Measurements from ENCODE around the gene SLITRK3. TPM values are rescaled to one million over a fixed set of nuclear protein-coding genes. Genes with fewer than 3 reads are reported as not detected.

SLITRK3 gene
- total and polyA plus RNA-seq, 2 experiments from 2014 or later = 1.2 to 1.7 TPM

DNA sequence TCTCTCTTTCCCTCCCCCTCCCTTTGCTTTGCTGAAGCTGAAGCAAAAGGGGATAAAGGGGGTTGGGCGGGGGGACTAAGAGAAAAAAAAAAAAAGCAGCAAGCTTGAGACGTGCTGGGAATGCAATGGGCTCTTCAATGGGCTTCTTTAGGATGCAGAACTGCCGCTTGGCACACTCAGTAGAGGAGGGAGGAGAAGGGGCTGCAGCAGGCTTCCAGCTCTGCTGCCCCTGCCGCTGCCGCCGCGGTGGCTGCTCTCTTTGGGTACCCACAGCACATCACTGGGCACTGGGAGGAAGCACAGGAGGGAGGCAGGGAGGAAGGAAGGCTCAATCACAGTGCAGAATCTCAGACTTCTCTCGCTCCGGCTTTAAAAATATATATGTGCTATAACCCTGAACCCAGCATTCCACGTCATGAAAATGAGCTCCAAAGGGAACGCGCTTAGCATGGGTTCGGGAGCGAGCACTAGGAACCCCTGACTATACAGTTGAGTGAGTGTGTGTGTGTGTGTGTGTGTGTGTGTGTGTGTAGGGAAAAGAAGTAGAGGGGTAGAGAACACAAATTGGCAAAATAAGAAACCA, 3.5 kb downstream of the SLITRK3 start:
- Histone ChIP-seq H2AFZ (peak overlapping the region; percentile 94), H3K36me3 (ENCODE audit: insufficient read depth) (no peaks in the 10 kb centered on the region), H3K79me2 (replicated peaks; ENCODE audit: insufficient read depth) (no peaks in the 10 kb centered on the region), H3K9me2 (ENCODE audit: insufficient read depth) (0 out of 2 replicates have a peak, but pooled peaks cover 4% of the 10 kb centered on the region), H3K4me2 (peak overlapping the region; percentile 98), H3K27ac (ENCODE audit: low read depth) (peak overlapping the region; percentile 76; the same call in 1 of the 2 replicates), H4K20me1 (replicated peaks; ENCODE audit: insufficient read depth) (no peaks in the 10 kb centered on the region), H3F3A (replicated peaks; ENCODE audit: low read depth) (peaks cover 4% of the 10 kb centered on the region; the same call in 1 of the 2 replicates), H3K4me3 (peak overlapping the region; percentile 81), H3K4me1 (ENCODE audit: insufficient read depth) (peaks cover 20% of the 10 kb centered on the region), H3K27me3 (ENCODE audit: insufficient read depth) (peaks cover 39% of the 10 kb centered on the region)
- H3K4me3 Mint-ChIP-seq = peak overlapping the region; percentile 84
- peaks cover 47% of the 10 kb centered on the region for H3K27me3 Mint-ChIP-seq (ENCODE audit: insufficient read depth, low read depth, poor library complexity)
- H3K36me3 Mint-ChIP-seq (ENCODE audit: low read depth) = peaks cover 10% of the 10 kb centered on the region; the same call in 1 of the 3 replicates
- H3K4me1 Mint-ChIP-seq = peaks cover 24% of the 10 kb centered on the region
- H3K9me3 Mint-ChIP-seq = no peaks in the 10 kb centered on the region
- DNase-seq (ENCODE audit: low spot score) = peak; percentile 87
- peak overlapping the region; percentile 96 for H3K27ac Mint-ChIP-seq
- ATAC-seq = peak; percentile 74
- TF ChIP-seq CREB1 (CRISPR knock-in tag; IDR thresholded peaks at IDR 0.05; ENCODE audit: low read depth) (peak; percentile 29; the same call in 1 of the 2 replicates), REST (IDR thresholded peaks at IDR 0.05; ENCODE audit: unreplicated experiment) (no peak), EZH2 (IDR thresholded peaks at IDR 0.05; ENCODE audit: low read depth, unreplicated experiment) (no peak), ZNF114 (CRISPR knock-in tag; IDR thresholded peaks at IDR 0.05) (no peak), NANOG (IDR thresholded peaks at IDR 0.05; ENCODE audit: borderline replicate concordance) (peak; percentile 76; the same call in 1 of the 2 replicates), EZH2phosphoT487 (IDR thresholded peaks at IDR 0.05; ENCODE audit: unreplicated experiment) (no peak), ETS1 (IDR thresholded peaks at IDR 0.05) (no peak), STAT1 (IDR thresholded peaks at IDR 0.05; ENCODE audit: unreplicated experiment) (no peak)
- TF ChIP-seq, protein P1, sequence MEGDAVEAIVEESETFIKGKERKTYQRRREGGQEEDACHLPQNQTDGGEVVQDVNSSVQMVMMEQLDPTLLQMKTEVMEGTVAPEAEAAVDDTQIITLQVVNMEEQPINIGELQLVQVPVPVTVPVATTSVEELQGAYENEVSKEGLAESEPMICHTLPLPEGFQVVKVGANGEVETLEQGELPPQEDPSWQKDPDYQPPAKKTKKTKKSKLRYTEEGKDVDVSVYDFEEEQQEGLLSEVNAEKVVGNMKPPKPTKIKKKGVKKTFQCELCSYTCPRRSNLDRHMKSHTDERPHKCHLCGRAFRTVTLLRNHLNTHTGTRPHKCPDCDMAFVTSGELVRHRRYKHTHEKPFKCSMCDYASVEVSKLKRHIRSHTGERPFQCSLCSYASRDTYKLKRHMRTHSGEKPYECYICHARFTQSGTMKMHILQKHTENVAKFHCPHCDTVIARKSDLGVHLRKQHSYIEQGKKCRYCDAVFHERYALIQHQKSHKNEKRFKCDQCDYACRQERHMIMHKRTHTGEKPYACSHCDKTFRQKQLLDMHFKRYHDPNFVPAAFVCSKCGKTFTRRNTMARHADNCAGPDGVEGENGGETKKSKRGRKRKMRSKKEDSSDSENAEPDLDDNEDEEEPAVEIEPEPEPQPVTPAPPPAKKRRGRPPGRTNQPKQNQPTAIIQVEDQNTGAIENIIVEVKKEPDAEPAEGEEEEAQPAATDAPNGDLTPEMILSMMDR (conservative IDR thresholded peaks at IDR 0.05; ENCODE audit: low read depth in 2 of 2) = no peak
- TF ChIP-seq, protein P2, sequence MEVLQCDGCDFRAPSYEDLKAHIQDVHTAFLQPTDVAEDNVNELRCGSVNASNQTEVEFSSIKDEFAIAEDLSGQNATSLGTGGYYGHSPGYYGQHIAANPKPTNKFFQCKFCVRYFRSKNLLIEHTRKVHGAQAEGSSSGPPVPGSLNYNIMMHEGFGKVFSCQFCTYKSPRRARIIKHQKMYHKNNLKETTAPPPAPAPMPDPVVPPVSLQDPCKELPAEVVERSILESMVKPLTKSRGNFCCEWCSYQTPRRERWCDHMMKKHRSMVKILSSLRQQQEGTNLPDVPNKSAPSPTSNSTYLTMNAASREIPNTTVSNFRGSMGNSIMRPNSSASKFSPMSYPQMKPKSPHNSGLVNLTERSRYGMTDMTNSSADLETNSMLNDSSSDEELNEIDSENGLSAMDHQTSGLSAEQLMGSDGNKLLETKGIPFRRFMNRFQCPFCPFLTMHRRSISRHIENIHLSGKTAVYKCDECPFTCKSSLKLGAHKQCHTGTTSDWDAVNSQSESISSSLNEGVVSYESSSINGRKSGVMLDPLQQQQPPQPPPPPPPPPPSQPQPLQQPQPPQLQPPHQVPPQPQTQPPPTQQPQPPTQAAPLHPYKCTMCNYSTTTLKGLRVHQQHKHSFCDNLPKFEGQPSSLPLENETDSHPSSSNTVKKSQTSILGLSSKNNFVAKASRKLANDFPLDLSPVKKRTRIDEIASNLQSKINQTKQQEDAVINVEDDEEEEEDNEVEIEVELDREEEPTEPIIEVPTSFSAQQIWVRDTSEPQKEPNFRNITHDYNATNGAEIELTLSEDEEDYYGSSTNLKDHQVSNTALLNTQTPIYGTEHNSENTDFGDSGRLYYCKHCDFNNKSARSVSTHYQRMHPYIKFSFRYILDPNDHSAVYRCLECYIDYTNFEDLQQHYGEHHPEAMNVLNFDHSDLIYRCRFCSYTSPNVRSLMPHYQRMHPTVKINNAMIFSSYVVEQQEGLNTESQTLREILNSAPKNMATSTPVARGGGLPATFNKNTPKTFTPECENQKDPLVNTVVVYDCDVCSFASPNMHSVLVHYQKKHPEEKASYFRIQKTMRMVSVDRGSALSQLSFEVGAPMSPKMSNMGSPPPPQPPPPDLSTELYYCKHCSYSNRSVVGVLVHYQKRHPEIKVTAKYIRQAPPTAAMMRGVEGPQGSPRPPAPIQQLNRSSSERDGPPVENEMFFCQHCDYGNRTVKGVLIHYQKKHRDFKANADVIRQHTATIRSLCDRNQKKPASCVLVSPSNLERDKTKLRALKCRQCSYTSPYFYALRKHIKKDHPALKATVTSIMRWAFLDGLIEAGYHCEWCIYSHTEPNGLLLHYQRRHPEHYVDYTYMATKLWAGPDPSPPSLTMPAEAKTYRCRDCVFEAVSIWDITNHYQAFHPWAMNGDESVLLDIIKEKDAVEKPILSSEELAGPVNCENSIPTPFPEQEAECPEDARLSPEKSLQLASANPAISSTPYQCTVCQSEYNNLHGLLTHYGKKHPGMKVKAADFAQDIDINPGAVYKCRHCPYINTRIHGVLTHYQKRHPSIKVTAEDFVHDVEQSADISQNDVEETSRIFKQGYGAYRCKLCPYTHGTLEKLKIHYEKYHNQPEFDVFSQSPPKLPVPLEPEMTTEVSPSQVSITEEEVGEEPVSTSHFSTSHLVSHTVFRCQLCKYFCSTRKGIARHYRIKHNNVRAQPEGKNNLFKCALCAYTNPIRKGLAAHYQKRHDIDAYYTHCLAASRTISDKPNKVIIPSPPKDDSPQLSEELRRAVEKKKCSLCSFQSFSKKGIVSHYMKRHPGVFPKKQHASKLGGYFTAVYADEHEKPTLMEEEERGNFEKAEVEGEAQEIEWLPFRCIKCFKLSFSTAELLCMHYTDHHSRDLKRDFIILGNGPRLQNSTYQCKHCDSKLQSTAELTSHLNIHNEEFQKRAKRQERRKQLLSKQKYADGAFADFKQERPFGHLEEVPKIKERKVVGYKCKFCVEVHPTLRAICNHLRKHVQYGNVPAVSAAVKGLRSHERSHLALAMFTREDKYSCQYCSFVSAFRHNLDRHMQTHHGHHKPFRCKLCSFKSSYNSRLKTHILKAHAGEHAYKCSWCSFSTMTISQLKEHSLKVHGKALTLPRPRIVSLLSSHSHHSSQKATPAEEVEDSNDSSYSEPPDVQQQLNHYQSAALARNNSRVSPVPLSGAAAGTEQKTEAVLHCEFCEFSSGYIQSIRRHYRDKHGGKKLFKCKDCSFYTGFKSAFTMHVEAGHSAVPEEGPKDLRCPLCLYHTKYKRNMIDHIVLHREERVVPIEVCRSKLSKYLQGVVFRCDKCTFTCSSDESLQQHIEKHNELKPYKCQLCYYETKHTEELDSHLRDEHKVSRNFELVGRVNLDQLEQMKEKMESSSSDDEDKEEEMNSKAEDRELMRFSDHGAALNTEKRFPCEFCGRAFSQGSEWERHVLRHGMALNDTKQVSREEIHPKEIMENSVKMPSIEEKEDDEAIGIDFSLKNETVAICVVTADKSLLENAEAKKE (CRISPR knock-in tag; IDR thresholded peaks at IDR 0.05) = peak; percentile 38; the same call in 1 of the 2 replicates

All from GM23338 (cell line).